Thyroid gland (tissue), 4 donors: Measurements from ENCODE around the gene IGIP. TPM values are rescaled to one million over a fixed set of nuclear protein-coding genes. Genes with fewer than 3 reads are reported as not detected.

ENCODE experiments used
- DNase-seq, 2 donors: peaks; one replicate each; pipeline ENCODE4 v3.0.0-alpha.2; 2019
- H3K27ac ChIP-seq, 3 donors: fragments of 200-600 bp; sonication (generic); 1 replicate in 2 of 3; 2 replicates in 1 of 3; pipeline ENCODE4 v1.5.1; 2016 to 2019; ENCODE audit warnings: mild to moderate bottlenecking in 1 of 3, moderate library complexity in 1 of 3
- H3K27me3 ChIP-seq: fragments of 200-600 bp; sonication (generic); one replicate; pipeline ENCODE4 v1.5.1; 2019
- H3K36me3 ChIP-seq, 2 donors: fragments of 200-600 bp; sonication (generic); one replicate each; pipeline ENCODE4 v1.5.1; 2016 to 2019
- H3K4me1 ChIP-seq, 2 donors: fragments of 200-600 bp; sonication (generic); one replicate each; pipeline ENCODE4 v1.5.1; 2017 to 2019
- H3K4me3 ChIP-seq, 3 donors: fragments of 200-600 bp; sonication (generic); replicated peaks in 1 of 3; 1 replicate in 2 of 3; 2 replicates in 1 of 3; pipeline ENCODE4 v1.5.1; 2016; ENCODE audit warnings: mild to moderate bottlenecking in 1 of 3
- H3K9me3 ChIP-seq: fragments of 200-600 bp; sonication (generic); one replicate; pipeline ENCODE4 v1.5.1; 2017
- CTCF ChIP-seq, 6 experiments: fragments of 200-600 bp in 3 of 6; fragments of 450-650 bp in 3 of 6; sonication (generic) in 3 of 6; IDR thresholded peaks; one replicate each; pipeline ENCODE4 v1.5.1; 2016 to 2019; ENCODE audit warnings: antibody characterized with exemption in 6 of 6, mild to moderate bottlenecking in 2 of 6, inconsistent platforms in 1 of 6, moderate library complexity in 1 of 6
- POLR2A ChIP-seq, 2 donors: fragments of 450-650 bp; IDR thresholded peaks; one replicate each; pipeline ENCODE4 v1.6.1; 2017; ENCODE audit warnings: antibody characterized with exemption in 2 of 2, mild to moderate bottlenecking in 2 of 2, moderate library complexity in 1 of 2
- WGBS, 2 donors: methylation state at CpG; one replicate each; pipeline ENCODE4 v1.1.5; 2017; 5-methylcytosine and 5-hydroxymethylcytosine counted together
- intact Hi-C: fragments of 100-400 bp; cut with DNase I; formaldehyde crosslinking; loops from one replicate; pipeline ENCODE4 v1.15.1; 2023
- total RNA-seq, 4 donors: library from RNA; depleted of rRNA; stranded (reverse); fragments of >200 nt; gene quantifications; one replicate each; pipeline ENCODE4 v1.2.3, GENCODE V29; 2016

Gene IGIP
- total RNA-seq, 4 donors from 2014 or later, result 25.1 to 41.3 (median 28.6) TPM

DNA sequence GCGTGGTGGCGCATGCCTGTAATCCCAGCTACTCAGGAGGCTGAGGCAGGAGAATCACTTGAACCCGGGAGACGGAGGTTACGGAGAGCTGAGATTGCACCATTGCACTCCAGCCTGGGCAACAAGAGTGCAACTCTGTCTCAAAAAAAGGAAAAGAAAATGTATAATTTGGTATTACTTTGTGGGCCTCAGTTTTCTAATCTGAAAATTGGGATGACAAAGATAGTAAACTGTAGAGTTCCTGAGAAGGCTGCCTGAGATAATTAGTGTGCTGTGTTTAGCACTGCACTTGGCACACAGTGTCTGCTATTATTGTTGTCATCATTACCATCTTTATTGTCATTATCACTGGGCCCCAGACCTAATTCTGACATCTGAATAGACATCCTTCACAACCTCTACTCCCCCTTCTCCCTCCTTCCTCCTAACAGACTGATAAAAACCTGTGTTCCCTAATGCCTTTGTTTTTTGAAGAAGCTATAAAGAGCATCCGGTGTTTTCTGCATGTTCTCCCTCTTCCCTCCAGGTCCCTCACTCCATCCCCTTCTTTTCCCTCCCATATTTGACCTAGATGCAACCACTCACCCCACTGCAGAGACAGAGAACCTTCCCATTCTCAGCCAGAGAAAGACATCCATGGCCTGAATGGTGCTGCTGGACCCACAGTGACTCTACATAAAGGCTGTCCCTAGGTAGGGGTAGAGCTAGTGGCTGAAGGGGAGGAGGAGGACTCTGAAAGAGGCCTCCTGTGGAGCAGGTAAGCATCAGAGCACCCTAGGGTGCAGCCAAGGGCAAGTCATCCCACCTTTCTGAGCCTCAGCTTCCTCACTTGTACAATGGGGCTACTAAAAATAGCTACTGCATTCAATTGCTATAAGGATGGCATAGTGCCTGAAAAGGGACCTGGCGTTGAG, 33.5 kb downstream of the IGIP start:
- H3K36me3 ChIP-seq, result no peaks in the 10 kb centered on the region
- peaks cover 3 to 10% of the 10 kb centered on the region in 2 donors for H3K4me1 ChIP-seq
- H3K27ac ChIP-seq, result no peak overlapping the region
- DNase-seq, result no peak
- intact Hi-C loops, result loop anchor here (5.0 kb wide), 1 partner anchor 87 kb away; no protein-coding TSS in a partner anchor
- 81 to 82% methylated on average over 7 of the region's 7 CpGs for WGBS, 2 donors
- H3K4me3 ChIP-seq, result no peak overlapping the region
- TF ChIP-seq CTCF (IDR thresholded peaks at IDR 0.05), result no peak
- no peak for TF ChIP-seq POLR2A (IDR thresholded peaks at IDR 0.05)
- no peaks in the 10 kb centered on the region for H3K27me3 ChIP-seq
- no peaks in the 10 kb centered on the region for H3K9me3 ChIP-seq

DNA sequence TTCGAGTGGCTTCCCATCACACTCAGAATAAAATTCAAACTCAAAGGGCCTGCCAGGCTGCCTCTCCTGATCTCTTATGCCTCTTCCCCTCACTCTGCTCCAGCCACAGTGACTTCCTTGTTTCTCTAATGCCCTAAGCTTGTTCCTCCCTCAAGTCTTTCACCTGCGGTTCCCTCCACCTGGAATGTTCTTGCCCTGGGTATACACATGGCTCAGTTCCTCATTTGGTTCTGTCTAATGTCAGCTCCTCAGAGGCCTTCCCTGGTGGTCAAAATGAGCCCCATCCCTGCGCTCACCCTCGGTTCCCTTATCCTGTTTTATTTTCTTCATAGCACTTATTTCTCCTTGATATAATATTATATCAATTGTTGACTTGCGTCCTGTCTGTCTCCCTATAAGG, 36.5 kb downstream of the IGIP start:
- TF ChIP-seq CTCF (IDR thresholded peaks at IDR 0.05), result no peak
- Histone ChIP-seq H3K27ac (no peak overlapping the region), H3K36me3 (no peaks in the 10 kb centered on the region), H3K9me3 (no peaks in the 10 kb centered on the region), H3K4me1 (peaks cover 9 to 11% of the 10 kb centered on the region in 2 donors), H3K4me3 (no peak overlapping the region), H3K27me3 (no peaks in the 10 kb centered on the region)
- intact Hi-C loops, result loop anchor here (10.0 kb wide), 2 partner anchors 73 to 193 kb away; no protein-coding TSS in a partner anchor
- no peak for DNase-seq
- WGBS, 2 donors, result 92 to 93% methylated on average over 5 of the region's 5 CpGs

DNA sequence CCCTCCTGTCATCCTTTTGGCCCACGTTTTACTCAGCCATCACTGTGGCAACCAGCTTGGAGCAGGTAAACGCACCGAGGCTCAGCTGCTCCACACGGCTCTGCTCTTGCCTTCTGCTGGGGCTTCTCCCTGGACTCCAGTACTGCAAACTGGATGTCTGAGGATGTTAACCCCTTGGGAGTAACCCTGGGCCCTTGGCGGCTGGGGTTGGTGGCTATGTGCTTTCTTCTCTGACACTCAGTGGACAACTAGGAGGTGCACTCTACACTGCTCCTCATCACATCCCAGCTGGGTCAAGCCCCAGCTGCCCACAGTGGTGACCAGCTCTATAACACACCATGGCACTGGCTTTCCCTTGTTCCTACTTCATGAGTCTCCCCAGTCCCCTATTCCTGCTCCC, 37.0 kb downstream of the IGIP start:
- H3K27me3 ChIP-seq, result no peaks in the 10 kb centered on the region
- no peaks in the 10 kb centered on the region for H3K9me3 ChIP-seq
- peaks cover 6 to 7% of the 10 kb centered on the region in 2 donors for H3K4me1 ChIP-seq
- H3K4me3 ChIP-seq, result no peak overlapping the region
- WGBS, 2 donors, result 81 to 88% methylated on average over 5 of the region's 5 CpGs
- TF ChIP-seq POLR2A (IDR thresholded peaks at IDR 0.05) (no peak), CTCF (IDR thresholded peaks at IDR 0.05) (no peak)
- no peak for DNase-seq
- no peak overlapping the region for H3K27ac ChIP-seq
- intact Hi-C loops, result loop anchor here (10.0 kb wide), 2 partner anchors 72 to 192 kb away; no protein-coding TSS in a partner anchor
- H3K36me3 ChIP-seq, result no peaks in the 10 kb centered on the region

- no peak for DNase-seq
- H3K4me1 ChIP-seq, result peaks cover 6 to 7% of the 10 kb centered on the region in 2 donors
- H3K4me3 ChIP-seq, result no peak overlapping the region
- TF ChIP-seq POLR2A (IDR thresholded peaks at IDR 0.05), result no peak
- no peak for TF ChIP-seq CTCF (IDR thresholded peaks at IDR 0.05)
- no peaks in the 10 kb centered on the region for H3K9me3 ChIP-seq
- no peaks in the 10 kb centered on the region for H3K36me3 ChIP-seq
- 64 to 78% methylated on average over 4 to 5 of the region's 5 CpGs for WGBS, 2 donors
- no peak overlapping the region for H3K27ac ChIP-seq
- H3K27me3 ChIP-seq, result no peaks in the 10 kb centered on the region
- intact Hi-C loops, result loop anchor here (10.0 kb wide), 2 partner anchors 69 to 189 kb away; no protein-coding TSS in a partner anchor
Measured at GRCh38 chr5:140165101-140165922, 39.6 kb downstream of the IGIP start.
